ENCODE measurements around the gene NTRK3.
A peak's percentile ranks its signal among the peaks of the same experiment; 100 is the strongest.

Gene NTRK3

GRCh38 chr15:88257311-88258092, 963 bp upstream of the NTRK3 start:
- no peak for FAIRE-seq

GRCh38 chr15:88255484-88256278, 858 bp downstream of the NTRK3 start:
- no peak for FAIRE-seq

DNA sequence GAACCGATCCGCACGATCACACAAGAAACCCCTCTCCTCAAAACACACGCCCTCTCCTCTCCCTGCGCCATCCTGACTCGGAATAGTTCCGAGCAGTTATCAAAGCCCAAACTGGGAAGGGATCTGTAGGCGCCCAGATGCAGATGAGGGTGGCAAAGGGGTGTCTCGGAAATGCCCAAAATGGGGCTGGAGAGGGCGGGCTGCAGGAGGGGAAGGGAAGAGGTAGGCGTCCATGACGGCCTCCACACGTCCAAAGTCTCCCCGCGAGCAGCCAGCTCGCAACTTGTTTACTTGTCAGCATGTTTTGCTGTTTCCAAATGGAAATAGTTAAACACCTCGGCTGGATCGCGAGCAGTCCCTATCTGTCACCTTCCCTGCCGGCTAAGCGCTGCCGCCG, 1.5 kb downstream of the NTRK3 start:
- no peak for FAIRE-seq

DNA sequence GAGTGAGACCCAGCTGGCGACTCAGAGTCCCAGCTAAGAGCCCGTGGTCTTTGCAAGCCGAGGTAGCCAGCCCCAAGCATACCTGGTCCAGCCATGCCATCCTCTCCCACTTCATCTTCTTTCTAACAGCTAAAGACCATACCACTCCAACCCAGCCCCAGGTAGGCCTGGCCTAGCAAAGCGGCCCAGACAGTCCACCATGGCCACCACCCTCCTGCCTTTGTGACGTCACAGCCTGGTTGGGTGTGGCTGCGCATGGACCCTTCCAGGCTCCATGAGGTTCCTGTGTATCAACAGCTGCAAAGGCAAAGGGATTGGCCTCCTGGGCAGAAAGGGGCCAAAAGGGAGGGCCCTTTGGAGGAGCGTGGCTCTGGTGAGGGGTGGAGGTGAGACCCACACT, 4.1 kb downstream of the NTRK3 start:
- FAIRE-seq = no peak

- FAIRE-seq = no peak
Observed at GRCh38 chr15:88250826-88251225, 5.7 kb downstream of the NTRK3 start.

DNA sequence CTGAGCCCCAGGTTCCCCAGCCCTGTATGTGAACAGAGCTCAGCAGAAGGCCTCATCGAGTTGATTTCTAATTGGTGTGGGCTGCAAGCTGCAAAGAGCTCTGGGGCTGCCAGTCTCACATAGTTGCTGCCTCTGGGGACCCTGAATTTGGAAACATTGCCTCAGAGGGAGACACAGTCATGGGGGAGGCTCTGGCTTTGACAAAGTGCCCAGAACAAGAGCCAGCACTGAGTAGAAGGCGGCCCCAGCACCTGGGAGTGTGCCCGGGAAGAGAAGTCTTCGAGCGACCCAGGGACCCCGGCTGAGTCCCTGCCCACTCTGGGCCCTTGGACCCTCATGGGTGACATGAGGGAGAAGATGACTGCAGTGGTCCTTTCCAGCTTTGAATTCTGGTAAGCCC, 7.3 kb downstream of the NTRK3 start:
- no peak for FAIRE-seq

- FAIRE-seq = no peak
Observed at GRCh38 chr15:88247914-88248313, 8.6 kb downstream of the NTRK3 start.

- FAIRE-seq = peak; percentile 39
Observed at GRCh38 chr15:88246666-88247446, 9.7 kb downstream of the NTRK3 start.

DNA sequence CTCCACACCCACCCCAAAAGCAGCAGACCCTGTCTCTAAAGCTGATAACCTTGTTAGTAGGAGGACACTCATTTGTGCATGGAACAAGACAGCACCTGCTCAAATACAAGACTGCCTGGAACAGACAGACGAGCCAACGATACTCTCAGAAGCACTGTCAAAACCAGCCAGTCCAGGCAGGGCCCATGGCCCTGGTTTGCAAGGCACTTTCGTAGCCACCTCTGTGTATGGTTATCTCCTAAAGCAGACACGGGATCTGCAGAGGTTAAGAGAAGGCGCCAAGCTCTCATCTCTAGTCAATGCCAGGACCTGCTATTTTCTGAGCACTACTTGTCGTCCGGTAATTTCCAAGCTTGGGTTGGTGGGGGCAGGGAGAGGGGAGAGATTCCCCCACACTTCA, 10.5 kb downstream of the NTRK3 start:
- FAIRE-seq = no peak

DNA sequence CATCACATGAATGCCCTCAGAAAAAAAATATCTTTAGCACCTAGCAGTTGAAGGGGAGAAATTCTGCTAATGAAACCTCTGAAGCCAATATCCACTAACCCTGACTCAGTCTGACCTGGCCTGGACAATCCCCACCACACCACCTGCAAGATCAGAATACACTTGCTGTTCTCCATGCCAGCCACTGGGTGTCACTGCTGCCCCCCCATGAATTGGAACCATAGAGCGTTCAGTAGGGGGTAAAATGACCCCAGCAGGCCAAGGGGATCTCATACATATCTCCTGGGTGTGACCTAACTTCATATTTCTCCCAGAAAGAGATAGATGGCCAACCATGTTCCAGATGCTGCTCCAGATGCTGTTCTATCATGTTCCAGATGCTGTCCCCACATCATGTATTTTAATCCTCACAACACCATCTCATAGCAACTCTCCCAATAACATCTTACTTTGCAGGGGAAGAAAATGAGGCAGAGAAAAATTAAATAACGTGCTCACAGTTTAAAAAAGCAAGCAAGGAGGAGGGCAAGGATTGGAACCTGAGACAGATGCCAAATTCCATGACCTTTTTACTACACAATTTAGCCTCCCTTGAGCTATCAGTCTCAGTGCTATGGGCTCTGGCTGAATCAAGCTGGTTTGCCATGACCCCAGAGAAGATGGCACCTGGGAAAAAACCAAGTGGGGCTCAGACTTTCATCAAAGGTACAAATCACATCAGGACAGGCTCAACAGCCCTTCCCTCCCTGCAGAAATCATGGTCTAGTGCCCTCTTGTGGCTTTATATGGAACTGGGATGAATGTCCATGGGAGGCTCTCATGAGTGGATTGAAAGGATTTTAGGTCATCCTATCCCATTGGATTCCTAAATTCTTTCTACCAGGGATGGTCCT, 12.4 kb downstream of the NTRK3 start:
- no peak for FAIRE-seq

- FAIRE-seq = no peak
Observed at GRCh38 chr15:88242586-88243555, 13.7 kb downstream of the NTRK3 start.

GRCh38 chr15:88241461-88241860, 15.1 kb downstream of the NTRK3 start:
- FAIRE-seq = no peak

GRCh38 chr15:88241060-88241459, 15.5 kb downstream of the NTRK3 start:
- FAIRE-seq = no peak

GRCh38 chr15:88239594-88239993, 16.9 kb downstream of the NTRK3 start:
- FAIRE-seq = no peak

- FAIRE-seq = no peak
Observed at GRCh38 chr15:88238618-88239430, 17.7 kb downstream of the NTRK3 start.

- no peak for FAIRE-seq
Observed at GRCh38 chr15:88234711-88235110, 21.8 kb downstream of the NTRK3 start.

DNA sequence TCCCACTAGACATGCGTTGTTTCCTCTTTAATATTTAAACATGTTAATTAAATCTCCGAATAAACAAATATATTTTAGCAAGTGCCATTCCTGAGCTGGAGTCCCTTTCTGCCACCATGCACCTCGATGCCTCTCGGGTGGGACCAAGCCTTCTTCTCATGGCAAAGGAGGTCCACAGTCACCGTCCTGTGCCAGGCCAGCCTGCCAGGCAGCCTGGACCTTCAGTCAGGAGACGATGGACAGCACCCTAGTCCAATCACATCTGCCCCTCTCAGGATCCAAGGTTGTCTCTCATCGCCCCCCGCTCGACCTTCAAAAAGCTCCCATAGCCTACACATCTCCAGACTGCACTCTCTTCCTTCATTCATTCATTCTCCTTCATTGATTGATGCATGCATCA, 22.6 kb downstream of the NTRK3 start:
- no peak for FAIRE-seq

- no peak for FAIRE-seq
Observed at GRCh38 chr15:88232771-88233201, 23.8 kb downstream of the NTRK3 start.

- no peak for FAIRE-seq
Observed at GRCh38 chr15:88231909-88232644, 24.5 kb downstream of the NTRK3 start.
